GM21423 (cell line): Measurements from ENCODE around the gene ASB1.
"Not testable (repeated sequence)": the region's sequence is repeated elsewhere in the genome, so short reads cannot be mapped to it uniquely, and the experiment has no call there.

ENCODE experiments used
- ATAC-seq: cut with Tn5 transposase; IDR thresholded peaks from one replicate; pipeline ENCODE4 v1.9.1; 2021; ENCODE audit warnings: mild to moderate bottlenecking, moderate library complexity; ENCODE audit not compliant: unreplicated experiment

The ASB1 gene

GRCh38 chr2:238403632-238404405 is 22.9 kb upstream of the ASB1 start:
- ATAC-seq = no peak

DNA sequence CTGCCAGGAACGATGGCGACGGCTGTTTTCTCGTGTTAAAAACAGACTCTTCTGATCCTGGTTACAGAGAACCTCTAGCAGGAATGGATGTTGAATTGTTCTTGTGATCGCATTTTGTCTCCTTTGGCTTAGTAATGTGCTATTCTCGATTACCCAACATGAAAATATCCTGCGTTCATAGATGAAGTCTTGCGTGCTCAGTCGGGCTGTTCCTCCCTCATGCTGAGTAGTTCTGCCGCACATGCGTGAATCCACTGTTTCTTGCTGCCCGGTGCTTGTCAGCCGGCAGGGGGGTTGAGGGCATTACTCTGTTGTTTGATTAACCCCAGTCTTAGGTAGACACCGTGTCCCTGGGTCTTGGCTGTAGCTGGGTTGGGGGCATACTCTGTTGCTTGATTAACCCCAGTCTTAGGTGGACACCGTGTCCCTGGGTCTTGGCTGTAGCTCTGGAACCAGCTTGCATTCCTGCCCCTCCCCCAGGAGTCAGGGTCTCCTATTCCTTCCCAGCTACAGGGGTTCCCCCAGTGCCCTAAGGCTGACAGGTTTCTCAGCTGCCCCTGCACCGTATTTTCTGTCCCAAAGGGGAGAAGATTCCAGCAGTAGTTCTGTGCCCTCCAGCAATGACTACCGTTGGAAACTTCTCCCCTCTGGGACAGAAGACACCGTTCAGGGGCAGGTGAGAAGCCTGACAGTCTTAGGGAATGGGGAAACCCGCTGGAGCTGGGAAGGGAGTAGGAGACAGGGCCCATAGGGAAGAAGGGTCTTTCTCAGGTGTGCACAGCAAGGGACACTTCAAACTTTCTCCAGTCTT is 22.1 kb upstream of the ASB1 start:
- ATAC-seq = no peak

GRCh38 chr2:238405217-238405555 is 21.5 kb upstream of the ASB1 start:
- not testable (repeated sequence) for ATAC-seq

DNA sequence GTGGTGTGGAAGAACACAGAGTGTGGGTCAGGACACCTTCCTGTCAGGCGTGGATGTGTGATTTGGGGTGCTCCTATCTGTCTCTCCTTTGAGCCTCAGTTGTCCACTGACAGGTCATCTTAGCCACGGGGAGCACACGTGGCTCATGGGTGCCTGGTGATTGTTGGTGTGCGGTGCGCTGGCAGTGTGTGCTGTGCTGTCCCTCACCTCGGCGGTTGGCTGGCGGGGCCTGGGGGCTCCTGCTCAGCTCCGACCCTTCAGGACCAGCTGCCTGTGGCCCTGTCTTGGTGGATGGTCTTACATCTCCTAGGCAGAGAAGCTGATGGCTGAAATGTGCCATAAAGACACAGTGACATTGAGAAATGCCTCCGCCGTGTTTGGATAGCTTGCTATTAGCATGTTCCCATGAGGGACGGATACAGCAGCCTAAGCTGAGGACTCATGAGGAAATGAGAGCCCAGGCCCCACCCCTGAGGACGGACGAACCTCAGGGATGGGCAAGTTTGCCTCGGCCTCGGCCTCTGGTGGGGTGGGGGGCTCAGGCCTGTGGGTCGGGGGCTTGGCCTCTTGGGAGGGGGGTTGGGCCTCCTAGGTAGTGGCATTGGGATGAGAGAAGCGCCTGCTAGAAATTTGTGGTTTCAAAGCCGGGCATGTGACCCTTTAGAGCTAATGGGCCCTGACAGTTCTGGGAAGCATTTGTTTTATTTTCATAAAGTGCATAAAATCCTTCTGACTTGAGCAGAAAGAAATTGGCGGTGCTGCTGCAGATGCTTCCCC is 20.3 kb upstream of the ASB1 start:
- no peak for ATAC-seq

DNA sequence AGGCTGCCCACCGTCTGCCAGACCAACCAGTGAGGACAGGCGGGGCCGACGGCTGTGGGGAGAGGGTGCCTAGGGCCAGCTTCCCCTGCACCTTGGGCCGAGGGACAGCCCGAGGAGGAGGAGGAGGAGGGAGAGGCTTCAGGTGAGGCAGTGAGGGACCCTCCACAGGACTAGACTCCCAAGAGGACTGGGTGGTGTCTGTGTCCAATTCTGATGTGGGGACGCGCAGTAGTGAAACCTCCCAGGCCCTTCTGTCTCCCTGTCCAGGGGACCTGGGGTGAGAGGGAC is 19.8 kb upstream of the ASB1 start:
- ATAC-seq = no peak

GRCh38 chr2:238407566-238407965 is 19.2 kb upstream of the ASB1 start:
- ATAC-seq = no peak

DNA sequence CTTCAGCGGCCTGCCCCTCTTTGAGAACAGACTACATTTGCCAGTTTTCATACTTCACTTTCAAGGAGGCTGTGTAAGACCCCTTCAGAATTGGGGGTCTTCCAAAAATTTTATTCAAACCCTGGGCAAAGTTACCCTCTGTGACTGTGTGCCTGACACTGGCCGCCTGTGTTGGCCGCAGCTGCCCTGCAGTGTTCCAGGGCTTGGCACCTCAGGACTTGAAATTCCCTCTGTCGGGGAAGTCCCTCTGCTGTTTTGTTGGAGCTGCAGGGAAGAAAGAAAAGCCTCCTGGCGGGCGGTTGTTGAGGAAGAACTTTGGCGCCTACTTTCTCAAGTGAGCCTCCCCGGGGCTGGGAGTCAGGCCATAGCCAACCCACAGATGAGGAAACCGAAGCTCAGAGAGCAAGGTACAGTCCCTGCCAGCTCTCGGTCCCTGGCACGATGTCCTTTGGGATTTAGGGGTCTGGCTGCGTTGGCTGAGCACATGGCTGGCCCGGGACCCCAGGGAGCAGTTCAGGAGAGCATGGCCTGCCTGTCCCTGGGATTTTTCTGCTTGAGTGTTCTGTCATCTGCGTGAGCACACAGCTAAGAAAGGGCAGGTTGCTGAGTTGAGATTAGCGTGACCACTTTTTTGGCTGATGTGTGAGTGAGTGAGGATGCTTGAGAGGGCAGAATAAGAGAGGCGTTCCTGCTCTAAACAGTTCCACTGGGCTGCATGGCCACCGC is 17.9 kb upstream of the ASB1 start:
- ATAC-seq = no peak

DNA sequence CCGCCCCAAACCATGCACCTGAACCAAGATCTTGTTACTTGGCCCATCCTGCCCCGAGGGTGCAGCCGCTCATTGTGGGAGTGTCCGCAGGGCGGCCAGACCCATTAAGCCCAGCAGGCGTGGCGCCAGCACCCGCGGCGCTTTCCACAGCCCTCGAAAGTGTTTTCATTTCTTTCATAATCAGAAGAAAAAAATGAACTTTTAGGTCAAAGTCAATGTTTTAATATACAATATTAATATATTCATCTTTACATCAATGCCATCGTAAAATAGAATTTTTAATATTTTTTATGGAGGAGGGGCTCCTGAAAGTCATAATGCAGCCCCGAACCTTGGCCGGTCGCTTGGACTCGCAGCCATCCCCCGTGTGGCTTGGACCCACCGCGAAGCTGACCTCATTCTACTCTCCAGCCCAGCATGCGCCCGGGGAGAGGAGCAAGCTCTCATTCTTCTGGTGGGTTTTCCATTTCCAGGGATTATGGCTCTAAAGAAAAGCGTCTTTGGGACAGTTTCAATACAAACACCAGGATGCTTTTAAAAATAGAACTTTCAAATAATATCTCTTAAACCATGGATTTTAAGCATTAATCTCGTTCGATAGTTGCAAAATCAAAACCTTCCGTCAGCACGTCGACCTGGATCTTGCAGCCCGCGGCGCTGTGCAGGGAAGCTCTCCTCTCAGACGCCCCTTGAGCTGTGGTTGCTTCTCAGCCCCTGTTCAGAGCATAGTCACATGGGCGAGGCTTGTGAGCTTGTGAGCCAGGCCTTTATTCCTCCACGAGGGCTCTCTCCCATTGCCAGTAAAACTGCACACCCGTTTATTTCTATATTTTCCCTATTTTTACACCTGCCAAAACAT is 17.2 kb upstream of the ASB1 start:
- no peak for ATAC-seq

DNA sequence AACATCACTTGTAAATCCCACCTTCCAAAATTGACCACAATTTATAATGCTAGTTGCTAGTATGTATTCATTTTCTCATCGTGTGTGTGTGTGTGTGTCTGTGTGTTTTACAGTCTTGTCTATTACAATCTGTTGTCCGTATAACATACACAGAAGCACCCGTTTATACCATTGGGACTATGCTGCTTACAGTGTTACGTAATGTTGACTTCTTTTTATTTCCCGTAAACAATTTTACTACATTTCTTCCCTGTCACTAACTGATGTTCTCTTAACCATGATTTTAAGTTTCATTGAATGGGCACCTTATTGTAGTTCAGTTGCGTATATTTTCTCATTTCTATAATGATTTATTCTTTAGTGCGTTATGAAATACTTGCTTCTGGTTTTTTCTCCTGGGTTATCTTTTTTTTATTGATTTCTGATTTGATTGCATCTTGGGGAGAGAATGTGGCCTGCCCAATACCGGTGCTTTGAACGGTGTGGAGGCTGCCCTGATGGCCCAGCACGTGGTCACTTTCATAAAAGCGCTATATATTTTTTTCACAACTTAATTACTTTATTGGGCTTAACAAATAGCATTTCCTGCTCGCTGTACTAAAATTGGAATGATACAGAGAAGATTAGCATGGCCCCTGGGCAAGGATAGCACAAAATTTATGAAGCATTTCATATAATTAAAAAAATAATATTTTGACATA is 14.5 kb upstream of the ASB1 start:
- ATAC-seq = no peak

- ATAC-seq = no peak
Measured at GRCh38 chr2:238413368-238413767, 13.4 kb upstream of the ASB1 start.

DNA sequence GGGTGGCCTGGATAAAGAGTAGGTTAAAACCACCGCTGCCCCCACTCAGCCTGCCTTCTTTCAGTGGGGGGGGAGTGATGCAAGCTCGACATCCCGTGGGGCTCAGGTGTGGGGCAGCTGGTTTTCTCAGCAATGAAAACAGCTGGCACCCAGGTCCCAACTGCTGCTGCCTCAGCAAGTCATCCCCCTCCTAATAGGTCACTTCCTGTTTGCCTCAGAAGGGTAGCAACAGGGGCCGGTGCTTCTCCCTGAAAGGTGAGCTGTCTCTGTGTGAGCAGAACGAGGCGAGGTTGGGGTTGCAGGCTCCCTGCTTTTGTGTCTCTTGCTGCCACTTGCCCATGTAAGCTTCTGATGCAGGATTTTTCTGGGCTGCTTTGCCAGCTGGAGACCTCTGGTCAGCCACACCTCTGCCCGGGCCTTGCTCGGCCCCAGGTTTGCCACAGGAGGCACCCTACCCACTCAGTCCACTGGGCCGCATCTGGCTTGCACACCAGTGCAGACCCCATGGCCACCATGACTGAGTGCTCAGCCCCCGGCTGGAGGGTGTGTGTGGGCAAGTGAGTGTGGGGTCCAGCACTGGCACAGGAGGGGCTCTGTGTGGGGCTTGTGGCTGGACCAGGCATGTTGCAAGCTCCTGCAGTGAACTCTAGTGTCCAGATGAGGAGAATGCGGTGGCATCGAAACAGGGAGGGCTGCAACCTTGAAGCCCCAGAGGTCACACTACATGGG is 11.5 kb upstream of the ASB1 start:
- no peak for ATAC-seq

DNA sequence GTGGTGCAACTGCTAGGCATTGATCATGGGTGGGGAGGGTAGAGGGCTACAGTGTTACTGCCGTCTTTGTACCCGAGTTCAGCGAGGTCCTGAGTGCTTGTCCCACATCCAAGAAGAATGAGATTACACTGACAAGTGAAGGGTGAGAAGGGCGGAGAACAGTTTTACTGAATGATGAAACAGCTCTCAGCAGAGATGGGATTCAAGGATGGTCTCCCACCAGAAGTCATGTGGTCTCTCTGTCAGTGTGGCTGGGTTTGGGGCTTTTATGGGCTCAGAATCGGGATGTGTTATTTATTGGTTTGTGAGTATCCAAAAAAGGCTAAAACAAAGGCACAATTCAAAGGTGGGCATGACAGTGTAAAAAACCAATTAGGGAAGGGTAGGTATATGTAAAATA is 10.8 kb upstream of the ASB1 start:
- no peak for ATAC-seq

- ATAC-seq = no peak
Measured at GRCh38 chr2:238418196-238418998, 8.3 kb upstream of the ASB1 start.

- no peak for ATAC-seq
Measured at GRCh38 chr2:238418999-238419546, 7.7 kb upstream of the ASB1 start.

DNA sequence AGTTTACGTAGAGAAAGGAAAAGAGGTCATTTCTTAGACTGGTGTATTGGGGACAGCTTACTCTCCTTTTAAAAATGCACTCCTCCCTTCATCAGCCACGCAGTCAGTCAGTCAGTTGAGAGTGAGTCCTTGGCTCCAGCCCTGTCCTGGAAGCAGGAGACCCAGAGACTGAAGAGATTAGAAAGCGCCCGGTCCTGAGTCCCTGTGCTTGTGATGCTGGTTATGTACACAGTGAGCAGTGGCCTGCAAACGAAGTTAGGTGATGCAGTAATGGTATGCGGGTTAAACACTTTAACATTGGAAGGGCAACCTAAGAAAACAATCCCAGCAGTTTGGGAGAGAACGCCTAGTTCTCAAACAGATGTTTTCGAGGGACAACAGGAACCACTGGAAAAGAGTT is 6.3 kb upstream of the ASB1 start:
- no peak for ATAC-seq

DNA sequence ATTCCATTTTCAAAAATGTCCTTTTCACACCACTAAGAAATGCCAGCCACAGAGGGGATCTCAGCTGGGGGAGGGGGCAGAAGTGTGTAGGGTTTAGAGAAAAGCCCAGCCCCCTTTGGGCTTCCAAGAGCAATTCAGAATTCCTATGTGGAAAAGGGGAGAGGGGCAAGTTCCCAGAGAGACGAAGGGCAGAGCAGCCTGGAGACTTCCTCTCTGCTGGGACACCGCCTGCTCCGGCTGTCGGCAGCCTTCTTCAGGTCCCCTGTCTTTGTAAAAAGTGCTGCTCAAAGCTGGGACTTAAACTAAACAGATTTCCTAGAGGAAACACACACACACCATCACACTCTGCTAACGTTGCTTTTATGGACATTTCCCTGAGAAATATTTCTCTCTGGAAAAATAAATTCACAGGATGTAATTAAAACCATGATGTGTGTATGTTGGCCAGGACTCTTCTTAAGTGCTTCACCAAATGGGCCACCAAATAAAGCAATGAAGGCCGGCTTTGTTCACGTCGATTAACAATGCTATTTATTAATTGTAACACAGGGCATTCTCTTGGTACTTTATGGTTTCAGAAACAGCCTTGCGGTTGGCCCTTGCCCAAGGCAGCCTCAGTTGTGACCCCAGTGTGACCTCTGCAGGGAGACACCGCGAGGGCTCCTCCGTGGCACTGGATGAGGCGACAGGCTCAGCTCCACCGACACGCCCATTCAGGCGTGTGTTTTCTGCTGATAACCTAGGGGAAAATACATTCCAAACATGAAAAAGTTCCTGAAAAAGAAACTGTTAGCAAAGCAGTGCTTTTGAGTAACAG is 5.6 kb upstream of the ASB1 start:
- ATAC-seq = no peak

DNA sequence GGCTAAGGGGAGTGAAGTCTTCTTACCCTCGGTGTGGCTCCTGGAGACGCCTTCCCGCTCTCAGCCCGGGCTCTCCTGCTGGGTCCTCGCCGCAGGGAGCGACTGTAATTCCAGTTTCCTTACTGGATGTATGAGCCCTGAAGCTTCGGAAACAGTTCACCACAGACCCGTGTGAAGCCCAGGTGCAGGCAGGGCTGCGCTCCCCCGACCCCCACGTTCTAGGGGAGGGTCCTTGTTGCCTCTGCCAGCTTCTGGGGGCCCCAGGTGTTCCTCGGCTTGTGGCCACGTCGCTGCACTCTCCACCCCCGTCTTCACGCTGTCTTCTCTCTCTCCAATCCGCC is 5.1 kb upstream of the ASB1 start:
- ATAC-seq = no peak
